Fibroblast of mammary gland (primary cell): Measurements from ENCODE around the gene BRI3BP.
A peak's percentile ranks its signal among the peaks of the same experiment; 100 is the strongest.

ENCODE experiments used
- DNase-seq: peaks from one replicate; pipeline ENCODE4 v3.0.0-alpha.2; 2010; ENCODE audit warnings: low read depth
- H3K4me3 ChIP-seq: 2 replicates; pipeline ENCODE4 v1.5.1; 2011; ENCODE audit warnings: low read depth, mild to moderate bottlenecking, low read length, moderate library complexity; ENCODE audit not compliant: control insufficient read depth
- CTCF ChIP-seq: conservative IDR thresholded peaks from 2 replicates; pipeline ENCODE4 v1.5.1; 2011; ENCODE audit warnings: low read depth, low read length, inconsistent platforms; ENCODE audit not compliant: control insufficient read depth, insufficient read depth

BRI3BP gene

GRCh38 chr12:125038976-125039625 lies 45.7 kb downstream of the BRI3BP start:
- peak; percentile 8 for TF ChIP-seq CTCF
- H3K4me3 ChIP-seq, result no peak overlapping the region
- peak; percentile 12 for DNase-seq

- TF ChIP-seq CTCF, result no peak
- H3K4me3 ChIP-seq, result peak overlapping the region; percentile 68
- no peak for DNase-seq
These were observed 55.6 kb downstream of the BRI3BP start for GRCh38 chr12:125049093-125049458.

GRCh38 chr12:125050446-125050845 lies 57.0 kb downstream of the BRI3BP start:
- TF ChIP-seq CTCF, result no peak
- DNase-seq, result no peak

GRCh38 chr12:125050868-125051267 lies 57.4 kb downstream of the BRI3BP start:
- no peak overlapping the region for H3K4me3 ChIP-seq
- DNase-seq, result peak; percentile 34
- TF ChIP-seq CTCF, result no peak

More at GRCh38 chr12:125050446-125050845, 57.0 kb downstream of the BRI3BP start:
- no peak overlapping the region for H3K4me3 ChIP-seq

GRCh38 chr12:125053821-125054220 lies 60.4 kb downstream of the BRI3BP start:
- no peak overlapping the region for H3K4me3 ChIP-seq
- DNase-seq, result peak; percentile 49
- TF ChIP-seq CTCF, result no peak

GRCh38 chr12:125055591-125055990 lies 62.1 kb downstream of the BRI3BP start:
- H3K4me3 ChIP-seq, result no peak overlapping the region
- no peak for TF ChIP-seq CTCF
- DNase-seq, result no peak

GRCh38 chr12:125056306-125056705 lies 62.9 kb downstream of the BRI3BP start:
- H3K4me3 ChIP-seq, result no peak overlapping the region
- TF ChIP-seq CTCF, result no peak
- no peak for DNase-seq
